Islet of Langerhans (tissue), 1 donor: Measurements from ENCODE around the gene ADCY9.

Experiments
- FAIRE-seq: peaks from one replicate; lab custom pipeline; 2011; peaks lifted over from hg19 to GRCh38; lab: Jason Lieb, UNC

Gene ADCY9

GRCh38 chr16:4028144-4028543 lies 88.1 kb downstream of the ADCY9 start:
- FAIRE-seq, result no peak

- FAIRE-seq, result no peak
Observed at GRCh38 chr16:4026854-4027253, 89.4 kb downstream of the ADCY9 start.

- FAIRE-seq, result no peak
Observed at GRCh38 chr16:4025428-4025827, 90.8 kb downstream of the ADCY9 start.

- no peak for FAIRE-seq
Observed at GRCh38 chr16:4021916-4022315, 94.3 kb downstream of the ADCY9 start.

GRCh38 chr16:4021070-4021779 lies 95.0 kb downstream of the ADCY9 start:
- FAIRE-seq, result peak; percentile 71

- FAIRE-seq, result no peak
Observed at GRCh38 chr16:4019371-4019791, 96.9 kb downstream of the ADCY9 start.

GRCh38 chr16:4018391-4018790 lies 97.9 kb downstream of the ADCY9 start:
- no peak for FAIRE-seq

GRCh38 chr16:4017807-4018206 lies 98.4 kb downstream of the ADCY9 start:
- no peak for FAIRE-seq

GRCh38 chr16:4016658-4017057 lies 99.6 kb downstream of the ADCY9 start:
- no peak for FAIRE-seq

GRCh38 chr16:4016005-4016352 lies 100.3 kb downstream of the ADCY9 start:
- no peak for FAIRE-seq

- no peak for FAIRE-seq
Observed at GRCh38 chr16:4015275-4016004, 100.8 kb downstream of the ADCY9 start.

GRCh38 chr16:4011940-4012629 lies 104.2 kb downstream of the ADCY9 start:
- FAIRE-seq, result no peak

- no peak for FAIRE-seq
Observed at GRCh38 chr16:4011225-4011939, 104.9 kb downstream of the ADCY9 start.

- no peak for FAIRE-seq
Observed at GRCh38 chr16:4010225-4011158, 105.8 kb downstream of the ADCY9 start.

- FAIRE-seq, result no peak
Observed at GRCh38 chr16:4009177-4009576, 107.1 kb downstream of the ADCY9 start.

- FAIRE-seq, result no peak
Observed at GRCh38 chr16:4008116-4008515, 108.1 kb downstream of the ADCY9 start.

- no peak for FAIRE-seq
Observed at GRCh38 chr16:4006397-4006999, 109.7 kb downstream of the ADCY9 start.

- no peak for FAIRE-seq
Observed at GRCh38 chr16:4005731-4006130, 110.5 kb downstream of the ADCY9 start.

GRCh38 chr16:4005281-4005680 lies 111.0 kb downstream of the ADCY9 start:
- FAIRE-seq, result no peak

GRCh38 chr16:4004206-4004605 lies 112.0 kb downstream of the ADCY9 start:
- FAIRE-seq, result no peak

- no peak for FAIRE-seq
Observed at GRCh38 chr16:4003576-4003975, 112.7 kb downstream of the ADCY9 start.
